Endothelial cell of umbilical vein (primary cell): ENCODE data around the gene C4BPA. TPM values are rescaled to one million over a fixed set of nuclear protein-coding genes. Genes with fewer than 3 reads are reported as not detected.

Source experiments
- BruUV-seq: library from RNA; stranded (reverse); fragments of 400-500 nt; replicated peaks from 2 replicates; lab custom pipeline; 2021; lab: Mats Ljungman, UMichigan
- CTCF ChIA-PET: fragments of 300-600, 350-600 bp; sonication (Branson Sonifier 250); formaldehyde crosslinking; loops from one replicate; lab custom pipeline; 2021; ENCODE audit warnings: antibody characterized with exemption, inconsistent platforms; lab: Charles Lee
- POLR2A ChIA-PET: fragments of 300-600, 350-600 bp; sonication (Branson Sonifier 250); formaldehyde crosslinking; loops from one replicate; lab custom pipeline; 2021; ENCODE audit warnings: antibody characterized with exemption, inconsistent platforms; lab: Charles Lee
- DNase-seq: peaks from one replicate; pipeline ENCODE4 v3.0.0-alpha.2; 2011; ENCODE audit warnings: low read depth, low spot score
- FAIRE-seq: peaks from 2 replicates; lab custom pipeline; 2011; peaks lifted over from hg19 to GRCh38; lab: Jason Lieb, UNC
- H2AFZ ChIP-seq: 2 replicates; pipeline ENCODE4 v1.6.0; 2012; ENCODE audit warnings: low read depth, low read length, control low read depth, inconsistent platforms
- H3K27ac ChIP-seq: 2 replicates; pipeline ENCODE4 v1.5.1; 2011; ENCODE audit warnings: low read depth, mild to moderate bottlenecking, control low read depth, low read length, moderate library complexity; ENCODE audit not compliant: insufficient read depth
- H3K27me3 ChIP-seq, 2 experiments: 2 replicates each; pipeline versions ENCODE4 v1.6.0 to v1.6.1; 2011; ENCODE audit warnings: low read length in 2 of 2, mixed read lengths in 1 of 2; ENCODE audit not compliant: control insufficient read depth in 2 of 2, insufficient read depth in 2 of 2
- H3K36me3 ChIP-seq, 2 experiments: 2 replicates in 1 of 2; 3 replicates in 1 of 2; pipeline ENCODE4 v1.5.1; 2011; ENCODE audit warnings: low read length in 2 of 2, mild to moderate bottlenecking in 1 of 2, moderate library complexity in 1 of 2; ENCODE audit not compliant: control insufficient read depth in 2 of 2, insufficient read depth in 2 of 2; ENCODE audit errors: extremely low read depth in 1 of 2
- H3K4me1 ChIP-seq: 3 replicates; pipeline ENCODE4 v1.5.1; 2011; ENCODE audit warnings: mild to moderate bottlenecking, low read length; ENCODE audit not compliant: control insufficient read depth, insufficient read depth; ENCODE audit errors: extremely low read depth
- H3K4me2 ChIP-seq: 2 replicates; pipeline ENCODE4 v1.6.1; 2011; ENCODE audit warnings: low read length, control low read depth, mixed read lengths; ENCODE audit not compliant: insufficient read depth
- H3K4me3 ChIP-seq, 3 experiments: fragments of 200-600 bp in 1 of 3; sonication (generic), shearing (Covaris generic) in 1 of 3; replicated peaks in 1 of 3; 2 replicates each; pipeline ENCODE4 v1.5.1; 2011 to 2016; ENCODE audit warnings: control low read depth in 3 of 3, low read length in 3 of 3, mild to moderate bottlenecking in 2 of 3, inconsistent platforms in 1 of 3, low read depth in 1 of 3, moderate library complexity in 1 of 3; ENCODE audit not compliant: insufficient read depth in 1 of 3
- H3K79me2 ChIP-seq: 2 replicates; pipeline ENCODE4 v1.6.0; 2012; ENCODE audit warnings: low read length, inconsistent platforms; ENCODE audit not compliant: control insufficient read depth, insufficient read depth
- H3K9ac ChIP-seq: replicated peaks from 2 replicates; pipeline ENCODE3; 2011; ENCODE audit warnings: low read length, control low read depth; ENCODE audit not compliant: insufficient read depth; ENCODE audit errors: extremely low read depth
- H3K9me1 ChIP-seq: replicated peaks from 3 replicates; pipeline ENCODE4 v1.6.0; 2011; ENCODE audit warnings: mild to moderate bottlenecking, low read length; ENCODE audit not compliant: control insufficient read depth, insufficient read depth; ENCODE audit errors: extremely low read depth
- H3K9me3 ChIP-seq: replicated peaks from 2 replicates; pipeline ENCODE4 v1.5.1; 2012; ENCODE audit warnings: low read length, inconsistent platforms; ENCODE audit not compliant: control insufficient read depth, insufficient read depth
- H4K20me1 ChIP-seq: replicated peaks from 2 replicates; pipeline ENCODE3; 2011; ENCODE audit warnings: mild to moderate bottlenecking, low read length; ENCODE audit not compliant: control insufficient read depth, insufficient read depth; ENCODE audit errors: extremely low read depth
- CTCF ChIP-seq, 2 donors: IDR thresholded peaks; 1 replicate in 1 of 2; 2 replicates in 1 of 2; pipeline ENCODE4 v1.5.1; 2011; ENCODE audit warnings: low read length in 2 of 2, mild to moderate bottlenecking in 2 of 2, moderate library complexity in 2 of 2, control low read depth in 1 of 2, inconsistent platforms in 1 of 2, low read depth in 1 of 2; ENCODE audit not compliant: insufficient read depth in 1 of 2; ENCODE audit errors: extremely low read depth in 1 of 2
- EZH2 ChIP-seq: IDR thresholded peaks from 2 replicates; pipeline ENCODE4 v1.6.1; 2012; ENCODE audit warnings: borderline replicate concordance, low read depth, mild to moderate bottlenecking, moderate library complexity, low read length, inconsistent platforms; ENCODE audit not compliant: severe bottlenecking
- FOS ChIP-seq: IDR thresholded peaks from 2 replicates; pipeline ENCODE4 v1.6.1; 2011; ENCODE audit warnings: mild to moderate bottlenecking, low read length, moderate library complexity, borderline replicate concordance; ENCODE audit not compliant: insufficient read depth
- GATA2 ChIP-seq: IDR thresholded peaks from 2 replicates; pipeline ENCODE4 v1.7.0; 2011; ENCODE audit warnings: low read depth, mild to moderate bottlenecking, moderate library complexity, mixed read lengths, low read length; ENCODE audit not compliant: insufficient read length, insufficient read depth
- JUN ChIP-seq: IDR thresholded peaks from 2 replicates; pipeline ENCODE4 v1.6.1; 2011; ENCODE audit warnings: borderline replicate concordance, low read depth; ENCODE audit not compliant: insufficient read length, insufficient read depth
- MAX ChIP-seq: IDR thresholded peaks from 2 replicates; pipeline ENCODE4 v1.6.1; 2011; ENCODE audit not compliant: insufficient read depth, insufficient read length
- MYC ChIP-seq: IDR thresholded peaks from one replicate; pipeline ENCODE4 v1.6.1; 2011; ENCODE audit warnings: mild to moderate bottlenecking, low read depth, low read length
- POLR2A ChIP-seq: IDR thresholded peaks from 2 replicates; pipeline ENCODE4 v1.6.1; 2012; ENCODE audit warnings: low read depth, mild to moderate bottlenecking, control low read depth, low read length
- POLR2AphosphoS5 ChIP-seq: IDR thresholded peaks from 2 replicates; pipeline ENCODE4 v1.6.1; 2012; ENCODE audit warnings: low read depth, mild to moderate bottlenecking, control low read depth, low read length, moderate library complexity; ENCODE audit not compliant: insufficient read depth
- dilution Hi-C: fragments of 300-500 bp; cut with MboI; formaldehyde crosslinking; loops from one replicate; pipeline ENCODE4 v1.15.0; 2019; ENCODE audit warnings: low sequenced_read_pairs; ENCODE audit not compliant: extremely low pct_ligation_motif_present
- intact Hi-C: fragments of 100-400 bp; cut with micrococcal nuclease; formaldehyde crosslinking; loops from one replicate; pipeline ENCODE4 v1.10.0; 2022
- polyA plus RNA-seq, 4 experiments: library from polyadenylated mRNA; depleted of rRNA in 3 of 4; stranded (reverse) in 3 of 4; unstranded in 1 of 4; fragments of >200 nt; gene quantifications; 2 replicates each; pipeline versions ENCODE4 v1.2.1 to v1.2.3, GENCODE V29; 2011 to 2012; ENCODE audit warnings: missing spikeins in 1 of 4
- total RNA-seq: library from RNA; stranded (reverse); gene quantifications from 2 replicates; pipeline ENCODE4 v1.2.3, GENCODE V29; 2021

C4BPA gene
- total and polyA plus RNA-seq, 2 donors (not counting 3 experiments of a cell fraction or from before 2014, with no cell fraction given) = not detected

- H3K4me2 ChIP-seq = no peak overlapping the region
- no peaks in the 10 kb centered on the region for H3K9me1 ChIP-seq
- dilution Hi-C loops (no loop called here), intact Hi-C loops (no loop called here)
- H3K27me3 ChIP-seq = no peaks in the 10 kb centered on the region
- no peak overlapping the region for H2AFZ ChIP-seq
- POLR2A ChIA-PET = interaction anchor here (0.6 kb wide), 1 partner anchor 144 kb away, joined by 3 read pairs; no protein-coding TSS in a partner anchor
- CTCF ChIA-PET = interaction anchor here (1.2 kb wide), 1 partner anchor 104 kb away, joined by 3 read pairs; no protein-coding TSS in a partner anchor
- no peaks in the 10 kb centered on the region for H3K79me2 ChIP-seq
- no peak overlapping the region for H3K4me3 ChIP-seq
- H3K27ac ChIP-seq = no peak overlapping the region
- DNase-seq = peak; percentile 38
- no peak overlapping the region for H3K9ac ChIP-seq
- H4K20me1 ChIP-seq = no peaks in the 10 kb centered on the region
- no TSS peak for BruUV-seq
- TF ChIP-seq GATA2 (no peak), POLR2AphosphoS5 (no peak), FOS (no peak)
- no peaks in the 10 kb centered on the region for H3K4me1 ChIP-seq
- no peak for FAIRE-seq
- no peaks in the 10 kb centered on the region for H3K9me3 ChIP-seq
- no peaks in the 10 kb centered on the region for H3K36me3 ChIP-seq
Measured at GRCh38 chr1:207188901-207189300, 84.9 kb downstream of the C4BPA start.

- intact Hi-C loops (no loop called here), dilution Hi-C loops (no loop called here)
- Histone ChIP-seq H3K27ac (no peak overlapping the region), H3K4me3 (no peak overlapping the region), H4K20me1 (no peaks in the 10 kb centered on the region), H3K27me3 (no peaks in the 10 kb centered on the region), H3K4me1 (no peaks in the 10 kb centered on the region), H3K79me2 (no peaks in the 10 kb centered on the region), H3K36me3 (no peaks in the 10 kb centered on the region), H3K9ac (no peak overlapping the region), H3K9me1 (no peaks in the 10 kb centered on the region), H3K4me2 (no peak overlapping the region), H3K9me3 (no peaks in the 10 kb centered on the region), H2AFZ (no peak overlapping the region)
- DNase-seq = no peak
- FAIRE-seq = no peak
- ChIA-PET CTCF (no interaction called here), POLR2A (no interaction called here)
- no peak for TF ChIP-seq EZH2
- TF ChIP-seq MYC = no peak
- TF ChIP-seq MAX = no peak
- no peak for TF ChIP-seq POLR2AphosphoS5
- no peak for TF ChIP-seq CTCF (IDR thresholded peaks at IDR 0.05; ENCODE audit: extremely low read depth in 1 of 2, insufficient read depth in 1 of 2, low read depth in 1 of 2, low read length in 2 of 2)
- no peak for TF ChIP-seq POLR2A
- no peak for TF ChIP-seq JUN
- no peak for TF ChIP-seq FOS
- TF ChIP-seq GATA2 = no peak
- BruUV-seq = no TSS peak
Measured at GRCh38 chr1:207191061-207191460, 87.0 kb downstream of the C4BPA start.
